HCT116 (cell line): ENCODE results near the gene IL17RA. TPM values are rescaled to one million over a fixed set of nuclear protein-coding genes. Genes with fewer than 3 reads are reported as not detected.

ENCODE experiments used
- ATAC-seq: fragments of 200-7000 bp; cut with Tn5 transposase; 2 replicates; pipeline ENCODE4 v1.9.1; 2020; ENCODE audit warnings: mild to moderate bottlenecking, moderate library complexity
- BruUV-seq: library from RNA; stranded (reverse); fragments of 400-500 nt; replicated peaks from 2 replicates; lab custom pipeline; 2021; lab: Mats Ljungman, UMichigan
- CTCF ChIA-PET: fragments of 300-600 bp; sonication (Branson Sonifier 250); formaldehyde crosslinking; loops from one replicate; lab custom pipeline; 2021; ENCODE audit warnings: antibody characterized with exemption; lab: Charles Lee
- POLR2A ChIA-PET: fragments of 300-600, 350-600 bp; sonication (Branson Sonifier 250); formaldehyde crosslinking; loops from one replicate; lab custom pipeline; 2021; ENCODE audit warnings: antibody characterized with exemption; lab: Charles Lee
- RAD21 ChIA-PET, 2 experiments: fragments of 300-600 bp; sonication (Branson Sonifier 250); formaldehyde crosslinking; loops; one replicate each; lab custom pipeline; 2023; ENCODE audit warnings: low total read pairs in 2 of 2; ENCODE audit not compliant: uncharacterized antibody in 2 of 2, unreplicated experiment in 2 of 2, low non-redundant PET in 1 of 2; lab: Charles Lee
- DNase-seq: peaks from one replicate; pipeline ENCODE4 v3.0.0-alpha.2; 2010; ENCODE audit warnings: low read depth, low spot score
- H2AFZ ChIP-seq: fragments of 200-600 bp; shearing (Covaris generic), sonication (generic); 2 replicates; pipeline ENCODE4 v1.6.1; 2017; ENCODE audit warnings: low read depth, mixed run types, mixed read lengths, antibody characterized with exemption, low read length; ENCODE audit not compliant: poor library complexity, severe bottlenecking
- H3K27ac ChIP-seq: 2 replicates; pipeline ENCODE4 v1.5.1; 2012; ENCODE audit warnings: low read depth, low read length
- H3K27me3 ChIP-seq: fragments of 200-600 bp; sonication (generic); 2 replicates; pipeline ENCODE4 v1.6.1; 2016; ENCODE audit warnings: mixed run types, low read length, mixed read lengths; ENCODE audit not compliant: insufficient read depth
- H3K36me3 ChIP-seq, 2 experiments: fragments of 200-500 bp in 1 of 2; fragments of 200-600 bp in 1 of 2; sonication (Bioruptor generic) in 1 of 2; sonication (generic) in 1 of 2; 2 replicates each; pipeline versions ENCODE4 v1.5.1 to v1.6.1; 2014 to 2016; ENCODE audit warnings: low read length in 2 of 2, inconsistent platforms in 1 of 2, mixed read lengths in 1 of 2, mixed run types in 1 of 2; ENCODE audit not compliant: insufficient read depth in 2 of 2, control insufficient read depth in 1 of 2
- H3K4me1 ChIP-seq, 2 experiments: fragments of 200-600 bp in 1 of 2; sonication (generic) in 1 of 2; 2 replicates each; pipeline versions ENCODE4 v1.5.1 to v1.6.1; 2012 to 2017; ENCODE audit warnings: low read length in 2 of 2, inconsistent platforms in 1 of 2, mild to moderate bottlenecking in 1 of 2, mixed read lengths in 1 of 2, mixed run types in 1 of 2, moderate library complexity in 1 of 2; ENCODE audit not compliant: insufficient read depth in 2 of 2, control insufficient read depth in 1 of 2
- H3K4me2 ChIP-seq: fragments of 200-600 bp; sonication (generic); 2 replicates; pipeline ENCODE4 v1.6.1; 2017; ENCODE audit warnings: mixed run types, low read length, mixed read lengths
- H3K4me3 ChIP-seq, 2 experiments: fragments of 200-600 bp in 1 of 2; sonication (generic) in 1 of 2; replicated peaks in 1 of 2; 2 replicates each; pipeline ENCODE4 v1.5.1; 2011 to 2016; ENCODE audit warnings: low read length in 2 of 2, control low read depth in 1 of 2, low read depth in 1 of 2, mild to moderate bottlenecking in 1 of 2, mixed read lengths in 1 of 2, mixed run types in 1 of 2
- H3K79me2 ChIP-seq: fragments of 200-600 bp; sonication (generic); 2 replicates; pipeline ENCODE4 v1.6.1; 2017; ENCODE audit warnings: mild to moderate bottlenecking, mixed run types, low read length, moderate library complexity, mixed read lengths; ENCODE audit not compliant: insufficient read depth
- H3K9ac ChIP-seq: fragments of 200-600 bp; sonication (generic); 2 replicates; pipeline ENCODE4 v1.6.1; 2016; ENCODE audit warnings: low read length, mixed read lengths
- H3K9me2 ChIP-seq: fragments of 200-600 bp; sonication (generic), shearing (Covaris generic); 2 replicates; pipeline ENCODE4 v1.6.1; 2017; ENCODE audit warnings: mixed run types, mild to moderate bottlenecking, moderate library complexity; ENCODE audit not compliant: insufficient read depth
- H3K9me3 ChIP-seq, 2 experiments: fragments of 200-500 bp in 1 of 2; fragments of 200-600 bp in 1 of 2; sonication (Bioruptor generic) in 1 of 2; sonication (generic) in 1 of 2; 2 replicates each; pipeline ENCODE4 v1.6.1; 2014 to 2017; ENCODE audit warnings: low read length in 2 of 2, mixed read lengths in 2 of 2, inconsistent platforms in 1 of 2, low read depth in 1 of 2, mild to moderate bottlenecking in 1 of 2, mixed run types in 1 of 2, moderate library complexity in 1 of 2; ENCODE audit not compliant: control insufficient read depth in 1 of 2, insufficient read depth in 1 of 2
- H4K20me1 ChIP-seq: fragments of 200-600 bp; sonication (generic), shearing (Covaris generic); 2 replicates; pipeline ENCODE4 v1.6.1; 2017; ENCODE audit warnings: mixed run types, mild to moderate bottlenecking, moderate library complexity; ENCODE audit not compliant: insufficient read depth
- CBX3 ChIP-seq: IDR thresholded peaks from 2 replicates; pipeline ENCODE4 v1.6.1; 2012; ENCODE audit warnings: low read depth
- CEBPB ChIP-seq: IDR thresholded peaks from 2 replicates; pipeline ENCODE4 v1.6.1; 2012; ENCODE audit warnings: low read depth
- CTCF ChIP-seq, 3 experiments: fragments of 200-600 bp in 1 of 3; sonication (generic) in 1 of 3; IDR thresholded peaks in 2 of 3; conservative IDR thresholded peaks in 1 of 3; 2 replicates each; pipeline ENCODE4 v1.5.1; 2012 to 2017; ENCODE audit warnings: low read depth in 2 of 3, low read length in 2 of 3, antibody characterized with exemption in 1 of 3, borderline replicate concordance in 1 of 3, control low read depth in 1 of 3, mild to moderate bottlenecking in 1 of 3, mixed read lengths in 1 of 3, mixed run types in 1 of 3, moderate library complexity in 1 of 3; ENCODE audit not compliant: insufficient read depth in 1 of 3
- ELF1 ChIP-seq: IDR thresholded peaks from 2 replicates; pipeline ENCODE4 v1.6.1; 2012; ENCODE audit warnings: low read depth, borderline replicate concordance
- EZH2 ChIP-seq: fragments of 200-600 bp; sonication (generic); IDR thresholded peaks from 2 replicates; pipeline ENCODE4 v1.6.1; 2017; ENCODE audit warnings: antibody characterized with exemption, mixed run types
- EZH2phosphoT487 ChIP-seq: fragments of 200-600 bp; IDR thresholded peaks from 2 replicates; pipeline ENCODE4 v1.6.1; 2018; ENCODE audit warnings: antibody characterized with exemption, borderline replicate concordance
- FOSL1 ChIP-seq: IDR thresholded peaks from 2 replicates; pipeline ENCODE4 v1.6.1; 2012; ENCODE audit warnings: low read depth
- JUND ChIP-seq: IDR thresholded peaks from 2 replicates; pipeline ENCODE4 v1.6.1; 2012
- MAX ChIP-seq: IDR thresholded peaks from 2 replicates; pipeline ENCODE4 v1.6.1; 2012
- POLR2A ChIP-seq: IDR thresholded peaks from 2 replicates; pipeline ENCODE4 v1.7.0; 2011; ENCODE audit warnings: borderline replicate concordance; ENCODE audit not compliant: insufficient read depth, insufficient read length; ENCODE audit errors: extremely low read depth
- RAD21 ChIP-seq: IDR thresholded peaks from 2 replicates; pipeline ENCODE4 v1.6.1; 2012; ENCODE audit warnings: low read depth, mild to moderate bottlenecking
- SIN3A ChIP-seq: IDR thresholded peaks from 2 replicates; pipeline ENCODE4 v1.6.1; 2012; ENCODE audit warnings: low read depth
- SP1 ChIP-seq: IDR thresholded peaks from 2 replicates; pipeline ENCODE4 v1.6.1; 2012; ENCODE audit warnings: low read depth
- SRF ChIP-seq: IDR thresholded peaks from 2 replicates; pipeline ENCODE4 v1.6.1; 2012; ENCODE audit warnings: low read depth
- TCF7L2 ChIP-seq: IDR thresholded peaks from 2 replicates; pipeline ENCODE4 v1.7.0; 2011; ENCODE audit warnings: borderline replicate concordance, inconsistent platforms; ENCODE audit not compliant: insufficient read depth, insufficient read length; ENCODE audit errors: extremely low read depth
- YY1 ChIP-seq: IDR thresholded peaks from 2 replicates; pipeline ENCODE4 v1.6.1; 2011; ENCODE audit warnings: low read length, low read depth, moderate library complexity, mild to moderate bottlenecking; ENCODE audit not compliant: insufficient replicate concordance; ENCODE audit errors: extremely low read depth
- ZBTB33 ChIP-seq: IDR thresholded peaks from 2 replicates; pipeline ENCODE4 v1.6.1; 2011; ENCODE audit warnings: mild to moderate bottlenecking, low read length, moderate library complexity; ENCODE audit not compliant: insufficient replicate concordance; ENCODE audit errors: extremely low read depth
- ZFX ChIP-seq: fragments of 450-650 bp; IDR thresholded peaks from 2 replicates; pipeline ENCODE4 v1.6.1; 2017
- ZNF274 ChIP-seq: fragments of 200-500 bp; sonication (Bioruptor generic); IDR thresholded peaks from 2 replicates; pipeline ENCODE4 v1.6.1; 2014; ENCODE audit warnings: mild to moderate bottlenecking, low read depth, low read length, inconsistent platforms
- intact Hi-C: fragments of 100-400 bp; cut with micrococcal nuclease; formaldehyde crosslinking; loops from 2 replicates; pipeline ENCODE4 v1.10.0; 2022
- total RNA-seq: library from RNA; stranded (reverse); gene quantifications from one replicate; pipeline ENCODE4 v1.2.1, GENCODE V29; 2021; ENCODE audit not compliant: unreplicated experiment
- TF ChIP-seq, protein P1 (sequence below): IDR thresholded peaks from 2 replicates; pipeline ENCODE4 v1.6.1; 2012

IL17RA gene
- total RNA-seq, 1 experiment from 2014 or later, result 17.3 TPM

GRCh38 chr22:17138513-17138912, 53.7 kb downstream of the IL17RA start:
- H3K4me1 ChIP-seq, result no peaks in the 10 kb centered on the region
- TF ChIP-seq RAD21 (no peak), MAX (no peak), ZFX (no peak), EZH2 (no peak), YY1 (no peak), ELF1 (no peak), CTCF (IDR thresholded peaks at IDR 0.05 in 2 of 3, conservative IDR thresholded peaks at IDR 0.05 in 1 of 3; ENCODE audit: borderline replicate concordance in 1 of 3, insufficient read depth in 1 of 3, low read depth in 2 of 3, low read length in 2 of 3) (no peak), SRF (no peak), SP1 (no peak), CBX3 (no peak), CEBPB (no peak), ZBTB33 (no peak), ZNF274 (no peak), POLR2A (no peak), FOSL1 (no peak), EZH2phosphoT487 (no peak), TCF7L2 (no peak), SIN3A (no peak), JUND (no peak)
- TF ChIP-seq, protein P1, sequence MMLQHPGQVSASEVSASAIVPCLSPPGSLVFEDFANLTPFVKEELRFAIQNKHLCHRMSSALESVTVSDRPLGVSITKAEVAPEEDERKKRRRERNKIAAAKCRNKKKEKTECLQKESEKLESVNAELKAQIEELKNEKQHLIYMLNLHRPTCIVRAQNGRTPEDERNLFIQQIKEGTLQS, result no peak
- TF ChIP-seq, all 23 proteins: peak for 0
- H3K9me3 ChIP-seq, result no peaks in the 10 kb centered on the region
- no TSS peak for BruUV-seq
- no peaks in the 10 kb centered on the region for H3K9me2 ChIP-seq
- no peak overlapping the region for H3K4me3 ChIP-seq
- ChIA-PET CTCF (no interaction called here), RAD21 (no interaction called here), POLR2A (no interaction called here)
- no peak overlapping the region for H3K9ac ChIP-seq
- H3K36me3 ChIP-seq, result peaks cover 16 to 32% of the 10 kb centered on the region in 2 experiments; a peak in 3 of 4 replicates
- H3K79me2 ChIP-seq, result 0 out of 2 replicates have a peak, but pooled peaks cover 11% of the 10 kb centered on the region
- no peaks in the 10 kb centered on the region for H4K20me1 ChIP-seq
- no peak overlapping the region for H3K27ac ChIP-seq
- DNase-seq (no peak), ATAC-seq (no peak)
- H3K4me2 ChIP-seq, result no peak overlapping the region
- no peak overlapping the region for H2AFZ ChIP-seq
- no peaks in the 10 kb centered on the region for H3K27me3 ChIP-seq
- intact Hi-C loops, result no loop called here
